Endometrial microvascular endothelial cells (primary cell): ENCODE measurements around the gene HECW1. TPM values are rescaled to one million over a fixed set of nuclear protein-coding genes. Genes with fewer than 3 reads are reported as not detected.
"Not testable (repeated sequence)": the region's sequence is repeated elsewhere in the genome, so short reads cannot be mapped to it uniquely, and the experiment has no call there.

Experiments used
- in situ Hi-C: cut with HindIII; loops from 2 replicates; pipeline ENCODE4 v1.10.0; 2017; ENCODE audit warnings: low sequenced_read_pairs, low pct_unique_long_range_greater_than_20kb; ENCODE audit errors: inconsistent ontology term
- total RNA-seq: library from RNA; depleted of rRNA; stranded (reverse); fragments of >200 nt; gene quantifications from one replicate; pipeline ENCODE4 v1.2.3, GENCODE V29; 2015; ENCODE audit errors: inconsistent ontology term

Gene HECW1
- total RNA-seq, 1 donor from 2014 or later, result not detected

- in situ Hi-C loops, result no loop called here
Observed at GRCh38 chr7:43565786-43566185, 453.3 kb downstream of the HECW1 start.

GRCh38 chr7:43568529-43568928 is 456.1 kb downstream of the HECW1 start:
- in situ Hi-C loops, result no loop called here

- in situ Hi-C loops, result no loop called here
Observed at GRCh38 chr7:43569424-43569823, 457.0 kb downstream of the HECW1 start.

- in situ Hi-C loops, result no loop called here
Observed at GRCh38 chr7:43570688-43571365, 458.4 kb downstream of the HECW1 start.

GRCh38 chr7:43572516-43573049 is 460.1 kb downstream of the HECW1 start:
- in situ Hi-C loops, result no loop called here

- in situ Hi-C loops, result not testable (repeated sequence)
Observed at GRCh38 chr7:43573832-43574231, 461.4 kb downstream of the HECW1 start.

- in situ Hi-C loops, result no loop called here
Observed at GRCh38 chr7:43575506-43575905, 463.1 kb downstream of the HECW1 start.

GRCh38 chr7:43576241-43576640 is 463.8 kb downstream of the HECW1 start:
- in situ Hi-C loops, result no loop called here

- in situ Hi-C loops, result no loop called here
Observed at GRCh38 chr7:43577485-43577951, 465.1 kb downstream of the HECW1 start.

- in situ Hi-C loops, result no loop called here
Observed at GRCh38 chr7:43582503-43583423, 470.3 kb downstream of the HECW1 start, which contains the start of gene STK17A. TSS of gene STK17A (plus strand) at chr7:43583108. CDS start at chr7:43583244, 136 bp downstream.

- in situ Hi-C loops, result no loop called here
Observed at GRCh38 chr7:43583424-43584194, 471.2 kb downstream of the HECW1 start.

GRCh38 chr7:43584195-43584586 is 471.7 kb downstream of the HECW1 start:
- in situ Hi-C loops, result no loop called here

- in situ Hi-C loops, result not testable (repeated sequence)
Observed at GRCh38 chr7:43584733-43585132, 472.3 kb downstream of the HECW1 start.

GRCh38 chr7:43585562-43585961 is 473.1 kb downstream of the HECW1 start:
- in situ Hi-C loops, result no loop called here

- in situ Hi-C loops, result no loop called here
Observed at GRCh38 chr7:43586251-43586900, 473.9 kb downstream of the HECW1 start.

- in situ Hi-C loops, result no loop called here
Observed at GRCh38 chr7:43588477-43589132, 476.2 kb downstream of the HECW1 start.

GRCh38 chr7:43589133-43589478 is 476.7 kb downstream of the HECW1 start:
- in situ Hi-C loops, result no loop called here

GRCh38 chr7:43589728-43590127 is 477.3 kb downstream of the HECW1 start:
- in situ Hi-C loops, result no loop called here
